Sigmoid colon (tissue), 7 donors: ENCODE results near the gene ZCCHC12. TPM values are rescaled to one million over a fixed set of nuclear protein-coding genes. Genes with fewer than 3 reads are reported as not detected.

Experiments
- DNase-seq: peaks from one replicate; pipeline ENCODE4 v3.0.0-alpha.2; 2019
- H3K27ac ChIP-seq, 4 donors: fragments of 200-600 bp; sonication (generic); one replicate each; pipeline ENCODE4 v1.5.1; 2016 to 2019; ENCODE audit warnings: mild to moderate bottlenecking in 1 of 4
- H3K27me3 ChIP-seq, 3 donors: fragments of 200-600 bp; sonication (generic); one replicate each; pipeline ENCODE4 v1.5.1; 2019; ENCODE audit warnings: mild to moderate bottlenecking in 1 of 3
- H3K36me3 ChIP-seq, 4 donors: fragments of 200-600 bp; sonication (generic); one replicate each; pipeline ENCODE4 v1.5.1; 2016 to 2019
- H3K4me1 ChIP-seq, 4 donors: fragments of 200-600 bp; sonication (generic); one replicate each; pipeline ENCODE4 v1.5.1; 2017 to 2019
- H3K4me3 ChIP-seq, 4 donors: fragments of 200-600 bp; sonication (generic); one replicate each; pipeline ENCODE4 v1.5.1; 2017 to 2019; ENCODE audit warnings: mild to moderate bottlenecking in 2 of 4, moderate library complexity in 1 of 4
- H3K9me3 ChIP-seq, 4 donors: fragments of 200-600 bp in 3 of 4; sonication (generic) in 3 of 4; one replicate each; pipeline versions ENCODE4 v1.5.1 to v1.6.1; 2013 to 2019
- CTCF ChIP-seq, 4 experiments: fragments of 450-650 bp in 3 of 4; fragments of 200-600 bp in 1 of 4; IDR thresholded peaks; one replicate each; pipeline ENCODE4 v1.5.1; 2016 to 2019; ENCODE audit warnings: antibody characterized with exemption in 4 of 4, mild to moderate bottlenecking in 3 of 4, moderate library complexity in 2 of 4
- EP300 ChIP-seq, 4 donors: sonication (generic); formaldehyde crosslinking; IDR thresholded peaks; one replicate each; pipeline ENCODE4 v1.6.1; 2017; ENCODE audit warnings: antibody characterized with exemption in 4 of 4
- POLR2A ChIP-seq, 2 donors: fragments of 450-650 bp; IDR thresholded peaks; one replicate each; pipeline ENCODE4 v1.6.1; 2016; ENCODE audit warnings: antibody characterized with exemption in 2 of 2, mild to moderate bottlenecking in 2 of 2, moderate library complexity in 2 of 2
- POLR2AphosphoS5 ChIP-seq, 4 donors: sonication (generic); formaldehyde crosslinking; IDR thresholded peaks; one replicate each; pipeline ENCODE4 v1.6.1; 2017; ENCODE audit warnings: antibody characterized with exemption in 4 of 4
- WGBS, 2 donors: extraction: QIAGEN DNeasy Blood & Tissue Kit; methylation state at CpG; one replicate each; pipeline ENCODE4 v1.1.7; 2013; 5-methylcytosine and 5-hydroxymethylcytosine counted together
- intact Hi-C: fragments of 100-400 bp; cut with DNase I; formaldehyde crosslinking; loops from one replicate; pipeline ENCODE4 v1.15.1; 2023
- polyA plus RNA-seq, 3 donors: library from polyadenylated mRNA; stranded (reverse); fragments of 200-250 nt; gene quantifications; one replicate each; pipeline ENCODE4 v1.2.3, GENCODE V29; 2013
- total RNA-seq, 4 donors: library from RNA; depleted of rRNA; stranded (reverse); fragments of >200 nt; gene quantifications; one replicate each; pipeline ENCODE4 v1.1.0, GENCODE V29; 2016
- donor health status: healthy with polysubstance abuse.
- donor health status: Bipolar disorder and iron deficiency.
- donor health status: healthy.

ZCCHC12 gene
- total and polyA plus RNA-seq, 7 donors, result 1.2 to 3.2 (median 2.2) TPM; not detected in 2

- peak overlapping the region in 1 of 4 donors; percentile 12 for H3K27ac ChIP-seq
- 3 to 6% methylated on average over 50 of the region's 50 CpGs for WGBS, 2 donors
- no peaks in the 10 kb centered on the region for H3K27me3 ChIP-seq
- H3K9me3 ChIP-seq, result no peaks in the 10 kb centered on the region
- TF ChIP-seq EP300 (IDR thresholded peaks at IDR 0.05) (no peak), POLR2AphosphoS5 (IDR thresholded peaks at IDR 0.05) (peak in 1 of 4 donors; percentile 27), CTCF (IDR thresholded peaks at IDR 0.05) (peak; percentile 36 to 68 (median 60))
- DNase-seq, result peak; percentile 87
- H3K36me3 ChIP-seq, result no peaks in the 10 kb centered on the region
- intact Hi-C loops, result no loop called here
- peak overlapping the region; percentile 27 to 50 (median 49) for H3K4me3 ChIP-seq
- no peaks in the 10 kb centered on the region for H3K4me1 ChIP-seq
Measured at GRCh38 chrX:118839334-118839958, 15.8 kb downstream of the ZCCHC12 start.

- intact Hi-C loops, result loop anchor here (2.0 to 5.0 kb wide), 3 partner anchors 127 to 220 kb away; partner anchors contain the start of gene LONRF3
- 5 to 11% methylated on average over 1 of the region's 1 CpG for WGBS, 2 donors
- H3K27me3 ChIP-seq, result no peaks in the 10 kb centered on the region
- H3K4me1 ChIP-seq, result no peaks in the 10 kb centered on the region
- no peak for TF ChIP-seq EP300 (IDR thresholded peaks at IDR 0.05)
- TF ChIP-seq CTCF (IDR thresholded peaks at IDR 0.05), result peak; percentile 24 to 49 (median 36)
- no peak overlapping the region for H3K4me3 ChIP-seq
- H3K9me3 ChIP-seq, result no peaks in the 10 kb centered on the region
- no peaks in the 10 kb centered on the region for H3K36me3 ChIP-seq
- no peak overlapping the region for H3K27ac ChIP-seq
- DNase-seq, result no peak
Measured at GRCh38 chrX:118847676-118848075, 24.1 kb downstream of the ZCCHC12 start.

DNA sequence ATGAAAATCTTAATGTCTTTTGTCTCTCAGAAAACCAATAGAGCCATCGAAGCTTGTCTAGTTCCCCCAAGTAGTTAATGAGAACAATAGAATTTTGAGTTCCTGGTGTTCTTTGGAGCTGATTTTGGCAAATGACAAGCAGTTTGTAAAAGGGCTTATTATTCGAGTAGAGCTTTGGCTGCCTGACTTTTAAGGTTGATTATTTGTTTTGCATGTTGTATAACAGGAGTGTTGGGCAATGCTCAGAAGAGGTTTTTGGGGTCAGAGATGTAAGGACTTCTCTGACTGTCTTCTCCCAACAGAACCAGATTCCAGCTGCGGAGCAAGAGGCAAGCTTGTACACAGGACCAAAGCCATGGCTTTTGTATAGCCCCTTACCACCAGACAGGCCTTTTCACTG lies 30.0 kb downstream of the ZCCHC12 start:
- Histone ChIP-seq H3K27me3 (no peaks in the 10 kb centered on the region), H3K9me3 (no peaks in the 10 kb centered on the region), H3K4me3 (no peak overlapping the region), H3K36me3 (no peaks in the 10 kb centered on the region), H3K4me1 (peaks cover 0 to 10% (median 5%) of the 10 kb centered on the region in 4 donors), H3K27ac (no peak overlapping the region)
- WGBS, 2 donors, result 63 to 74% methylated on average over 3 of the region's 3 CpGs
- DNase-seq, result no peak
- intact Hi-C loops, result no loop called here
- TF ChIP-seq POLR2A (IDR thresholded peaks at IDR 0.05) (no peak), CTCF (IDR thresholded peaks at IDR 0.05) (no peak), POLR2AphosphoS5 (IDR thresholded peaks at IDR 0.05) (no peak), EP300 (IDR thresholded peaks at IDR 0.05) (no peak)

- TF ChIP-seq CTCF (IDR thresholded peaks at IDR 0.05) (no peak), EP300 (IDR thresholded peaks at IDR 0.05) (no peak), POLR2AphosphoS5 (IDR thresholded peaks at IDR 0.05) (no peak), POLR2A (IDR thresholded peaks at IDR 0.05) (no peak)
- intact Hi-C loops, result no loop called here
- Histone ChIP-seq H3K36me3 (no peaks in the 10 kb centered on the region), H3K9me3 (no peaks in the 10 kb centered on the region), H3K4me3 (no peak overlapping the region), H3K27ac (no peak overlapping the region), H3K4me1 (peaks cover 0 to 10% (median 5%) of the 10 kb centered on the region in 4 donors), H3K27me3 (no peaks in the 10 kb centered on the region)
- DNase-seq, result no peak
- WGBS, 2 donors, result 86 to 93% methylated on average over 3 of the region's 3 CpGs
Measured at GRCh38 chrX:118855681-118856310, 32.2 kb downstream of the ZCCHC12 start.
